ENCODE measurements around the gene PNMA8C.

The PNMA8C gene
- long read RNA-seq, donor 1, full-length matches to known transcripts, result 1 of 1 reads
- long read RNA-seq, donor 1, partial matches to known transcripts, result 0 of 1 reads
- long read RNA-seq, donor 1, other reads (novel, unspliced or antisense), result 0 of 1 reads
- long read RNA-seq, donor 2, result 0 reads
- long read RNA-seq, donor 3, result 0 reads
- long read RNA-seq, donor 4, full-length matches to known transcripts, result 1 of 1 reads
- long read RNA-seq, donor 4, partial matches to known transcripts, result 0 of 1 reads
- long read RNA-seq, donor 4, other reads (novel, unspliced or antisense), result 0 of 1 reads
- long read RNA-seq, donor 5, full-length matches to known transcripts, result 1 of 1 reads
- long read RNA-seq, donor 5, partial matches to known transcripts, result 0 of 1 reads
- long read RNA-seq, donor 5, other reads (novel, unspliced or antisense), result 0 of 1 reads
- long read RNA-seq, donor 6, full-length matches to known transcripts, result 1 of 1 reads
- long read RNA-seq, donor 6, partial matches to known transcripts, result 0 of 1 reads
- long read RNA-seq, donor 6, other reads (novel, unspliced or antisense), result 0 of 1 reads
- long read RNA-seq, donor 7, full-length matches to known transcripts, result 1 of 1 reads
- long read RNA-seq, donor 7, partial matches to known transcripts, result 0 of 1 reads
- long read RNA-seq, donor 7, other reads (novel, unspliced or antisense), result 0 of 1 reads
- long read RNA-seq, donor 8, result 0 reads

- peak; percentile 66 for DNase-seq
These were observed at the start of gene PNMA8C for GRCh38 chr19:46428239-46429135. Gene PNMA8C (minus strand): TSS chr19:46428936. CDS start chr19:46428359, 577 bp downstream.

GRCh38 chr19:46475986-46476385 lies 47.2 kb upstream of the PNMA8C start:
- DNase-seq, result no peak

GRCh38 chr19:46474211-46474610 lies 45.5 kb upstream of the PNMA8C start:
- DNase-seq, result no peak

GRCh38 chr19:46472592-46472991 lies 43.9 kb upstream of the PNMA8C start:
- no peak for DNase-seq

- no peak for DNase-seq
These were observed 43.2 kb upstream of the PNMA8C start for GRCh38 chr19:46471811-46472543.

- DNase-seq, result peak; percentile 93
These were observed 42.5 kb upstream of the PNMA8C start, which contains the start of gene PNMA8A for GRCh38 chr19:46471116-46471733. Gene PNMA8A (minus strand): TSS chr19:46471563. CDS start chr19:46471035, 528 bp downstream.

GRCh38 chr19:46470376-46470775 lies 41.6 kb upstream of the PNMA8C start:
- DNase-seq, result no peak

GRCh38 chr19:46469541-46470185 lies 40.9 kb upstream of the PNMA8C start:
- DNase-seq, result no peak

GRCh38 chr19:46466536-46467196 lies 37.9 kb upstream of the PNMA8C start:
- DNase-seq, result no peak

GRCh38 chr19:46463516-46463915 lies 34.8 kb upstream of the PNMA8C start:
- no peak for DNase-seq

GRCh38 chr19:46461537-46461936 lies 32.8 kb upstream of the PNMA8C start:
- no peak for DNase-seq

- no peak for DNase-seq
These were observed 32.2 kb upstream of the PNMA8C start for GRCh38 chr19:46460981-46461380.

- DNase-seq, result no peak
These were observed 31.3 kb upstream of the PNMA8C start for GRCh38 chr19:46460055-46460454.

GRCh38 chr19:46456930-46457329 lies 28.2 kb upstream of the PNMA8C start:
- no peak for DNase-seq

GRCh38 chr19:46454244-46454643 lies 25.5 kb upstream of the PNMA8C start:
- DNase-seq, result no peak

GRCh38 chr19:46453661-46454060 lies 24.9 kb upstream of the PNMA8C start:
- no peak for DNase-seq

GRCh38 chr19:46452186-46452585 lies 23.4 kb upstream of the PNMA8C start:
- no peak for DNase-seq

GRCh38 chr19:46451352-46451751 lies 22.6 kb upstream of the PNMA8C start:
- no peak for DNase-seq

- no peak for DNase-seq
These were observed 22.0 kb upstream of the PNMA8C start for GRCh38 chr19:46450737-46451136.

GRCh38 chr19:46449228-46449627 lies 20.5 kb upstream of the PNMA8C start:
- no peak for DNase-seq

All from right kidney (tissue), 9 donors.